H1 (cell line): ENCODE results near the gene SCN3B. TPM values are rescaled to one million over a fixed set of nuclear protein-coding genes. Genes with fewer than 3 reads are reported as not detected.

Source experiments
- ATF3 ChIP-seq: IDR thresholded peaks from 2 replicates; pipeline ENCODE4 v1.6.1; 2011; ENCODE audit warnings: low read depth, mild to moderate bottlenecking, low read length; ENCODE audit not compliant: insufficient read depth
- BCL11A ChIP-seq, 2 experiments: IDR thresholded peaks; one replicate each; pipeline ENCODE4 v1.6.1; 2011; ENCODE audit warnings: low read depth in 2 of 2, low read length in 2 of 2, mild to moderate bottlenecking in 2 of 2
- CBX5 ChIP-seq: fragments of 300-800, 300-1000 bp; sonication (generic); IDR thresholded peaks from 2 replicates; pipeline ENCODE4 v1.7.1; 2016; ENCODE audit warnings: antibody characterized with exemption, low read length, low read depth
- CEBPB ChIP-seq: IDR thresholded peaks from 2 replicates; pipeline ENCODE4 v1.6.1; 2012; ENCODE audit warnings: low read depth, low read length
- KDM1A ChIP-seq: fragments of 200-600, 300-600 bp; sonication (generic); IDR thresholded peaks from 2 replicates; pipeline ENCODE4 v1.7.1; 2016; ENCODE audit warnings: mild to moderate bottlenecking, low read length, borderline replicate concordance
- KDM5A ChIP-seq: fragments of 200-600 bp; IDR thresholded peaks from 2 replicates; pipeline ENCODE4 v1.7.1; 2012; ENCODE audit warnings: mild to moderate bottlenecking, low read length, inconsistent platforms, mixed read lengths
- RNF2 ChIP-seq: fragments of 200-900, 300-1000 bp; sonication (generic); IDR thresholded peaks from 2 replicates; pipeline ENCODE4 v1.7.1; 2016; ENCODE audit warnings: borderline replicate concordance, low read depth, mild to moderate bottlenecking, antibody characterized with exemption, low read length; ENCODE audit not compliant: poor library complexity, severe bottlenecking; ENCODE audit errors: missing control alignments
- TAF7 ChIP-seq: optimal IDR thresholded peaks from 2 replicates; pipeline ENCODE3; 2011; ENCODE audit warnings: low read depth, mild to moderate bottlenecking, inconsistent platforms, low read length, moderate library complexity, borderline replicate concordance
- TEAD4 ChIP-seq: IDR thresholded peaks from 2 replicates; pipeline ENCODE4 v1.6.1; 2012; ENCODE audit warnings: low read depth, low read length, inconsistent platforms, mixed read lengths
- polyA plus RNA-seq, 7 experiments: library from polyadenylated mRNA; depleted of rRNA in 3 of 7; stranded (reverse) in 5 of 7; unstranded in 2 of 7; fragments of >200 nt in 5 of 7; fragments of 200-250 nt in 2 of 7; gene quantifications; 1 replicate in 5 of 7; 2 replicates in 1 of 7; 4 replicates in 1 of 7; pipeline versions ENCODE4 v1.2.1 to v1.2.3, GENCODE V29; 2011 to 2013; ENCODE audit warnings: missing spikeins in 2 of 7, mixed read lengths in 2 of 7
- total RNA-seq: library from RNA; stranded (reverse); fragmentation: NEBNext Ultra II Directional; extraction: Animal tissue kit (Norgen Biotek cat#: 25700); gene quantifications from 2 replicates; pipeline ENCODE4 v1.2.1, GENCODE V29; 2021

The SCN3B gene
- total and polyA plus RNA-seq, 2 of the 8 experiments (the other 6 are each of a cell fraction or from before 2014, with no cell fraction given): 0.67 to 1.1 TPM

- TF ChIP-seq KDM1A: no peak
- no peak for TF ChIP-seq TEAD4
- TF ChIP-seq TAF7: no peak
- no peak for TF ChIP-seq RNF2
- no peak for TF ChIP-seq CBX5
- TF ChIP-seq KDM5A: no peak
- TF ChIP-seq BCL11A (IDR thresholded peaks at IDR 0.05; ENCODE audit: low read depth in 2 of 2, low read length in 2 of 2): no peak
- TF ChIP-seq ATF3: no peak
- TF ChIP-seq CEBPB: no peak
Observed at GRCh38 chr11:123603666-123604065, 50.8 kb downstream of the SCN3B start (continued).
